HEK293 (cell line): Measurements from ENCODE around the gene PHGDH.
"Not testable (repeated sequence)": the region's sequence is repeated elsewhere in the genome, so short reads cannot be mapped to it uniquely, and the experiment has no call there.

Source experiments
- CTCF ChIA-PET: fragments of 350-600 bp; formaldehyde crosslinking; extraction: SDS; loops from one replicate; lab custom pipeline; 2021; ENCODE audit warnings: antibody characterized with exemption; lab: Yijun Ruan, JAX
- POLR2A ChIA-PET: fragments of 300-600 bp; formaldehyde crosslinking; extraction: SDS; loops from one replicate; lab custom pipeline; 2020; ENCODE audit warnings: antibody characterized with exemption, inconsistent platforms; lab: Yijun Ruan, JAX
- H3K27ac ChIP-seq: fragments of 200-500 bp; sonication (Bioruptor generic); 2 replicates; pipeline ENCODE4 v1.5.1; 2014; ENCODE audit warnings: low read depth, low read length, control low read depth, inconsistent platforms; ENCODE audit errors: extremely low read depth
- H3K36me3 ChIP-seq, 2 experiments: fragments of 200-500 bp in 1 of 2; sonication (Bioruptor generic) in 1 of 2; 1 replicate in 1 of 2; 2 replicates in 1 of 2; pipeline ENCODE4 v1.5.1; 2014 to 2017; ENCODE audit warnings: inconsistent platforms in 2 of 2, low read length in 2 of 2; ENCODE audit not compliant: control insufficient read depth in 2 of 2, insufficient read depth in 1 of 2
- H3K4me1 ChIP-seq: fragments of 200-500 bp; sonication (Bioruptor generic); 2 replicates; pipeline ENCODE4 v1.5.1; 2014; ENCODE audit warnings: mild to moderate bottlenecking, low read length, inconsistent platforms; ENCODE audit not compliant: control insufficient read depth, insufficient read depth
- H3K4me3 ChIP-seq: 2 replicates; pipeline ENCODE4 v1.5.1; 2011; ENCODE audit warnings: low read depth, mild to moderate bottlenecking, control low read depth, low read length, moderate library complexity
- H3K9me3 ChIP-seq: fragments of 200-500 bp; sonication (Bioruptor generic); 2 replicates; pipeline ENCODE4 v1.5.1; 2014; ENCODE audit warnings: low read depth, low read length, inconsistent platforms; ENCODE audit not compliant: control insufficient read depth, insufficient read depth
- SP7 ChIP-seq: fragments of 450-650 bp; formaldehyde crosslinking; IDR thresholded peaks from 2 replicates; pipeline ENCODE4 v1.5.1; 2016; ENCODE audit warnings: missing biosample characterization, missing genetic modification characterization
- ZNF114 ChIP-seq: fragments of 450-650 bp; formaldehyde crosslinking; IDR thresholded peaks from 2 replicates; pipeline ENCODE4 v1.5.0; 2017; ENCODE audit warnings: missing biosample characterization, missing genetic modification characterization
- ZNF223 ChIP-seq: fragments of 450-650 bp; formaldehyde crosslinking; IDR thresholded peaks from 2 replicates; pipeline ENCODE4 v1.5.1; 2016; ENCODE audit warnings: missing biosample characterization, missing genetic modification characterization
- ZNF23 ChIP-seq: fragments of 450-650 bp; formaldehyde crosslinking; IDR thresholded peaks from 2 replicates; pipeline ENCODE4 v1.5.1; 2016; ENCODE audit warnings: missing biosample characterization, missing genetic modification characterization, borderline replicate concordance
- ZNF501 ChIP-seq: fragments of 450-650 bp; formaldehyde crosslinking; IDR thresholded peaks from 2 replicates; pipeline ENCODE4 v1.5.1; 2016; ENCODE audit warnings: missing biosample characterization, missing genetic modification characterization
- ZNF514 ChIP-seq: fragments of 450-650 bp; formaldehyde crosslinking; IDR thresholded peaks from 2 replicates; pipeline ENCODE4 v1.5.1; 2016; ENCODE audit warnings: missing biosample characterization, missing genetic modification characterization
- ZNF707 ChIP-seq: fragments of 450-650 bp; formaldehyde crosslinking; IDR thresholded peaks from 2 replicates; pipeline ENCODE4 v1.5.1; 2016; ENCODE audit warnings: missing biosample characterization, missing genetic modification characterization
- TF ChIP-seq, protein P1 (sequence below): fragments of 450-650 bp; formaldehyde crosslinking; IDR thresholded peaks from 2 replicates; pipeline ENCODE4 v1.5.1; 2016; ENCODE audit warnings: missing biosample characterization, missing genetic modification characterization
- TF ChIP-seq, protein P2 (sequence below): fragments of 450-650 bp; formaldehyde crosslinking; IDR thresholded peaks from 2 replicates; pipeline ENCODE4 v1.5.1; 2016; ENCODE audit warnings: missing biosample characterization, missing genetic modification characterization
- TF ChIP-seq, protein P3 (sequence below): fragments of 450-650 bp; formaldehyde crosslinking; IDR thresholded peaks from 2 replicates; pipeline ENCODE4 v1.5.1; 2016; ENCODE audit warnings: missing biosample characterization, missing genetic modification characterization

The PHGDH gene

DNA sequence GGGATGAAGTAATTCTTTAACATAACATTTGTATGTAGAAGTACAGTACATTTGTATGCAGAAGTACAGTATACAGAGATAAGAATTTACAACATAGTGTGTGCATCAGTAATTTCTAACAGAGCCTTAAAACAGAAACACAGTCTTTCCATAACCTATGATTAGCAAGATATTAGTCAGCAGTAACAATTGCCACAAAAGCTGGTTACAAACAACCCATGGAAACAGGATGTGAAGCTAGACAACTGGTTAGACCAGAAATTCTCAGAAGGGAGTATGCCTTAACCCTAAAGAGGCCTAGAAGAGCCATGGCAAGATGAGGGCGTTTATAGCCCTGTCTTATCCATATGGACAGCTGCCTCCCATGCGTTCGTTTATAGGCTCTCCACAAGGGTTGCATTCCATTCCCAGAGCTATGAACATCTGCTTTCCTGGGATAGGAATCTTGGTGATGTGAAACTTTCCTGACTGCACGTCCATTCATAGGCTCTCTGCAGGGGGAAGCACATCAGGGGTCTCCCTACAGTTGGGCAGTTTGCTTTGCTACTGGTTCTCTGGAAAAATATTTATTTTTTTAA, 74.8 kb downstream of the PHGDH start:
- TF ChIP-seq SP7 (tag by site-specific recombination) = peak; percentile 76
- H3K4me3 ChIP-seq, POLR2A ChIA-PET, H3K9me3 ChIP-seq, H3K4me1 ChIP-seq, H3K36me3 ChIP-seq, H3K27ac ChIP-seq: not testable (repeated sequence)
- CTCF ChIA-PET = interaction anchor here (0.7 to 1.2 kb wide), 4 partner anchors 23 to 99 kb away, joined by 3 to 7 read pairs (median 4); no protein-coding TSS in a partner anchor

DNA sequence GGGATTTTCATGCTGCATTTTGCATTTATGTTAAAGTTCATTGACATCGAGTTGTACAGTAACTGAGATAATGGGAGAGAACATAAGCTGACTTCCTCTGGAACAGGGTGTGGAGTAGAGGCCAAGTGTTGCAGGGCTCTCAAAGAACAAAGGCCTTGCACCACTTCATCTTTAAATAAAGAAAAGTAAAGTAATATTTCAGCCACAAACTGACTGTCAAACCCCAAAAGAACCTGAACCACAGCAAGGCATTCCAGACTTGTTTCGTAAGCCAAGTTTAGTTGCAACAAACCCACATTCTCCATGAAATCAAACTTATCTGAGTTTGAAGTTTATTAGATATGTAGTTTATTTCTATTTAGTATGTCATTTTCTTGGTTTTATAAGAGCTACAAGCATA, 76.0 kb downstream of the PHGDH start:
- ChIA-PET POLR2A (interaction anchor here (0.7 kb wide), 1 partner anchor 42 kb away, joined by 4 read pairs; no protein-coding TSS in a partner anchor), CTCF (interaction anchor here (1.7 kb wide), 1 partner anchor 21 kb away, joined by 6 read pairs; no protein-coding TSS in a partner anchor)
- no peaks in the 10 kb centered on the region for H3K36me3 ChIP-seq
- H3K4me3 ChIP-seq = no peak overlapping the region
- TF ChIP-seq ZNF114 (no peak), ZNF501 (tag by site-specific recombination) (no peak), ZNF223 (tag by site-specific recombination) (no peak), ZNF514 (tag by site-specific recombination) (no peak)
- TF ChIP-seq, protein P1, sequence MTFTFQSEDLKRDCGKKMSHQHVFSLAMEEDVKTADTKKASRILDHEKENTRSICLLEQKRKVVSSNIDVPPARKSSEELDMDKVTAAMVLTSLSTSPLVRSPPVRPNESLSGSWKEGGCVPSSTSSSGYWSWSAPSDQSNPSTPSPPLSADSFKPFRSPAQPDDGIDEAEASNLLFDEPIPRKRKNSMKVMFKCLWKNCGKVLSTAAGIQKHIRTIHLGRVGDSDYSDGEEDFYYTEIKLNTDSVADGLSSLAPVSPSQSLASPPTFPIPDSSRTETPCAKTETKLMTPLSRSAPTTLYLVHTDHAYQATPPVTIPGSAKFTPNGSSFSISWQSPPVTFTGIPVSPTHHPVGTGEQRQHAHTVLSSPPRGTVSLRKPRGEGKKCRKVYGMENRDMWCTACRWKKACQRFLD (tag by site-specific recombination) = no peak
- peaks cover 5% of the 10 kb centered on the region for H3K4me1 ChIP-seq
- H3K9me3 ChIP-seq = no peaks in the 10 kb centered on the region
- no peak overlapping the region for H3K27ac ChIP-seq

DNA sequence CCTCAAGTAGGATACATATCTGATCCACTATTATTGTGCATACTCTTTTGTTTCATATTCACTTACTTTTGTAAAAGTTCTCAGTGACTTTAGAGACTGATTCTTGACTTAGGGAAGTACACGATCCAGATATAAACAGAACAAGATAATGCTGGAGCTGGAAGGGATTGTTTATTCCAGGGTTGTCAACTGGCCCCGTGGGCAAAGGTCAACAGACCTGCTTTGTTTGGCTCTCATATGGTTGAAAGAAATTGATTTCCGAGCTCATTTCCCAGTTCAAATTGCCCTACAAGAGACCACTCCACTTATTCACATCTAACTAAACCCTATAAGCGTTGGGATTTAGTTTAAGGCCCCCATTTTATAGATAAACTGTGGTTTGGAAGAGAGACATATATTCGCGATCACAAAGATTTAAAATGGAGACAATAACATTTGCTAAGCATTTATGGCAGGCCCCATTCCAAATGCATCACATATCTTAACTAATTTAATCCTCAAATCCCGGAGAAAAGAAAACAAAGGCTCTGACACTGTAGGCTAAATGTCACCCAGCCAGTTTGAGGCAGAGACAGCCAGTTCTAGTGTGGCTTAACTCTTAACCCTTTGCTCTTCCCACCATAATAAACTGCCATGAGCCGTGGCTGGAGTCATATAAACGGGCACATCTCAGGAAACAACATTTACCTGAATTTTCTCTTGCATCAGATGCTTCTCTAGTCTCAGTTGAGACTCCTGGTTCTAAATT, 78.9 kb downstream of the PHGDH start:
- TF ChIP-seq, protein P2, sequence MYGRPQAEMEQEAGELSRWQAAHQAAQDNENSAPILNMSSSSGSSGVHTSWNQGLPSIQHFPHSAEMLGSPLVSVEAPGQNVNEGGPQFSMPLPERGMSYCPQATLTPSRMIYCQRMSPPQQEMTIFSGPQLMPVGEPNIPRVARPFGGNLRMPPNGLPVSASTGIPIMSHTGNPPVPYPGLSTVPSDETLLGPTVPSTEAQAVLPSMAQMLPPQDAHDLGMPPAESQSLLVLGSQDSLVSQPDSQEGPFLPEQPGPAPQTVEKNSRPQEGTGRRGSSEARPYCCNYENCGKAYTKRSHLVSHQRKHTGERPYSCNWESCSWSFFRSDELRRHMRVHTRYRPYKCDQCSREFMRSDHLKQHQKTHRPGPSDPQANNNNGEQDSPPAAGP (tag by site-specific recombination) = no peak
- TF ChIP-seq ZNF707 (tag by site-specific recombination) = no peak
- H3K4me3 ChIP-seq = no peak overlapping the region
- ChIA-PET CTCF (interaction anchor here (1.3 kb wide), 1 partner anchor 18 kb away, joined by 7 read pairs; no protein-coding TSS in a partner anchor), POLR2A (no interaction called here)
- H3K4me1 ChIP-seq = no peaks in the 10 kb centered on the region
- H3K27ac ChIP-seq = no peak overlapping the region
- no peaks in the 10 kb centered on the region for H3K9me3 ChIP-seq
- no peaks in the 10 kb centered on the region for H3K36me3 ChIP-seq

DNA sequence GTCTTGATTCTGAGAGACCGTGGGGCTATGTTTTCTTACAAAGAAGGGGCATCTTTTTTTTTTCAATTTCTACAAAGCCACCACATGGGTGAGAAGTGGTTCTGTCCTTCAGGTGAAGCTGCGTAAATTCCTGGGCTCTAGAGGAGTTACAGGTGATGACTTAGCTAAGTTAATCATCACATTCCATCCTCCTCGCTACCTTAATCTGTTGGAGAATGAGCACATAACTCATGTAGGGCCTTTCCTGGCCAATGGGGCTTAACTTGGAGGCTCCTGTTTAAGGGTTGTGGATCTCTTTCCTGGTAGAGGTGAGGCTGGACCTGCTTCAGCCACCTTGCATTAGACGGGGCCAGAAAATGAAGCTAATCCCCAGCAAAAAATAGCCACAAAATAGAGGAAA, 79.6 kb downstream of the PHGDH start:
- Histone ChIP-seq H3K4me3 (no peak overlapping the region), H3K27ac (no peak overlapping the region), H3K9me3 (no peaks in the 10 kb centered on the region)
- no peak for TF ChIP-seq ZNF23 (tag by site-specific recombination)
- TF ChIP-seq, protein P3, sequence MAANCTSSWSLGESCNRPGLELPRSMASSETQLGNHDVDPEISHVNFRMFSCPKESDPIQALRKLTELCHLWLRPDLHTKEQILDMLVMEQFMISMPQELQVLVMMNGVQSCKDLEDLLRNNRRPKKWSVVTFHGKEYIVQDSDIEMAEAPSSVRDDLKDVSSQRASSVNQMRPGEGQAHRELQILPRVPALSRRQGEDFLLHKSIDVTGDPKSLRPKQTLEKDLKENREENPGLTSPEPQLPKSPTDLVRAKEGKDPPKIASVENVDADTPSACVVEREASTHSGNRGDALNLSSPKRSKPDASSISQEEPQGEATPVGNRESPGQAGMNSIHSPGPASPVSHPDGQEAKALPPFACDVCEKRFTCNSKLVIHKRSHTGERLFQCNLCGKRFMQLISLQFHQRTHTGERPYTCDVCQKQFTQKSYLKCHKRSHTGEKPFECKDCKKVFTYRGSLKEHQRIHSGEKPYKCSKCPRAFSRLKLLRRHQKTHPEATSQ = no peak
- TF ChIP-seq, all 188 proteins: peak for 0
- ChIA-PET POLR2A (no interaction called here), CTCF (interaction anchor here (0.6 to 1.3 kb wide), 4 partner anchors 18 to 348 kb away, joined by 3 to 7 read pairs (median 4); no protein-coding TSS in a partner anchor)
- H3K4me1 ChIP-seq = no peaks in the 10 kb centered on the region
- H3K36me3 ChIP-seq = no peaks in the 10 kb centered on the region
